K562 (cell line): ENCODE measurements around the gene PTGR1. TPM values are rescaled to one million over a fixed set of nuclear protein-coding genes. Genes with fewer than 3 reads are reported as not detected.

ENCODE experiments used
- ASH1L ChIP-seq: fragments of 450-650 bp; IDR thresholded peaks from 2 replicates; pipeline ENCODE4 v1.6.1; 2018; ENCODE audit warnings: borderline replicate concordance, mild to moderate bottlenecking, low read depth; ENCODE audit not compliant: partially characterized antibody
- CREBBP ChIP-seq: IDR thresholded peaks from one replicate; pipeline ENCODE4 v1.6.1; 2012; ENCODE audit warnings: low read depth, mild to moderate bottlenecking, control low read depth, inconsistent platforms, low read length
- EP300 ChIP-seq: IDR thresholded peaks from 2 replicates; pipeline ENCODE4 v1.6.1; 2012; ENCODE audit warnings: low read length, improper control_type of control experiment
- HSF4 ChIP-seq: fragments of 250-450 bp; sonication (Bioruptor Pico); IDR thresholded peaks from 2 replicates; pipeline ENCODE4 v2.1.2; 2022; ENCODE audit warnings: mild to moderate bottlenecking, moderate library complexity, borderline replicate concordance
- ILF3 ChIP-seq: fragments of 450-650 bp; IDR thresholded peaks from 2 replicates; pipeline ENCODE4 v1.6.1; 2018; ENCODE audit warnings: antibody characterized with exemption, mild to moderate bottlenecking, moderate library complexity, borderline replicate concordance
- NR4A1 ChIP-seq, 2 experiments: fragments of 250-450 bp in 1 of 2; fragments of 450-650 bp in 1 of 2; sonication (Bioruptor Pico) in 1 of 2; IDR thresholded peaks; 2 replicates each; pipeline versions ENCODE4 v1.4.0 to v1.6.1; 2016 to 2020; ENCODE audit warnings: mild to moderate bottlenecking in 2 of 2, missing compliant biosample characterization in 1 of 2, missing genetic modification characterization in 1 of 2, moderate library complexity in 1 of 2
- PCBP2 ChIP-seq: fragments of 200-400 bp; formaldehyde crosslinking; IDR thresholded peaks from 2 replicates; pipeline ENCODE4 v1.6.1; 2018; ENCODE audit warnings: low read length, low read depth, mild to moderate bottlenecking, moderate library complexity; ENCODE audit not compliant: poor library complexity, severe bottlenecking
- PHTF2 ChIP-seq: fragments of 250-450 bp; sonication (Bioruptor Pico); IDR thresholded peaks from 2 replicates; pipeline ENCODE4 v1.5.0; 2021; ENCODE audit warnings: mild to moderate bottlenecking
- RAD51 ChIP-seq: fragments of 450-650 bp; IDR thresholded peaks from 2 replicates; pipeline ENCODE4 v1.7.1; 2016; ENCODE audit warnings: low read depth, mild to moderate bottlenecking, borderline replicate concordance
- RBM15 ChIP-seq: fragments of 200-400 bp; formaldehyde crosslinking; IDR thresholded peaks from 2 replicates; pipeline ENCODE4 v1.6.1; 2018; ENCODE audit warnings: mild to moderate bottlenecking, low read length, moderate library complexity; ENCODE audit not compliant: insufficient read depth
- SMAD3 ChIP-seq: fragments of 450-650 bp; formaldehyde crosslinking; conservative IDR thresholded peaks from 2 replicates; pipeline ENCODE4 v1.4.0; 2020; ENCODE audit warnings: mild to moderate bottlenecking
- SMC3 ChIP-seq: conservative IDR thresholded peaks from 2 replicates; pipeline ENCODE4 v1.6.1; 2011; ENCODE audit warnings: low read depth, low read length, improper control_type of control experiment; ENCODE audit not compliant: insufficient read depth
- TAF7 ChIP-seq: fragments of 450-650 bp; IDR thresholded peaks from 2 replicates; pipeline ENCODE4 v1.6.1; 2016; ENCODE audit warnings: missing genetic modification characterization, missing compliant biosample characterization
- TCF7 ChIP-seq: sonication (generic); IDR thresholded peaks from 2 replicates; pipeline ENCODE4 v1.6.1; 2016; ENCODE audit warnings: antibody characterized with exemption, borderline replicate concordance
- YBX1 ChIP-seq: fragments of 450-650 bp; IDR thresholded peaks from 2 replicates; pipeline ENCODE4 v1.7.1; 2016; ENCODE audit warnings: mild to moderate bottlenecking
- ZNF696 ChIP-seq: fragments of 250-450 bp; sonication (Bioruptor Pico); conservative IDR thresholded peaks from 2 replicates; pipeline ENCODE4 v1.4.0; 2020; ENCODE audit warnings: mild to moderate bottlenecking, moderate library complexity
- polyA plus RNA-seq, 8 experiments: library from polyadenylated mRNA; depleted of rRNA in 4 of 8; stranded (reverse) in 5 of 8; unstranded in 3 of 8; fragments of >200 nt; fragmentation: Nextera tagmentation in 2 of 8; fragmentation: Illumina TruSeq in 1 of 8; extraction: Ambion mirVana in 2 of 8; extraction: Trizol in 1 of 8; gene quantifications; 2 replicates each; pipeline versions ENCODE4 v1.2.1 to v1.2.3, GENCODE V29; 2011 to 2014; ENCODE audit warnings: inconsistent platforms in 1 of 8, missing spikeins in 1 of 8
- total RNA-seq, 7 experiments: library from RNA; depleted of rRNA in 6 of 7; stranded (reverse); fragments of >200 nt in 6 of 7; fragmentation: Illumina TruSeq in 2 of 7; extraction: Trizol in 2 of 7; gene quantifications; 2 replicates each; pipeline versions ENCODE4 v1.2.1 to v1.2.3, GENCODE V29; 2011 to 2021; ENCODE audit warnings: low replicate concordance in 1 of 7
- TF ChIP-seq, protein P1 (sequence below), 2 experiments: fragments of 450-650 bp; formaldehyde crosslinking in 1 of 2; IDR thresholded peaks; 2 replicates each; pipeline versions ENCODE4 v1.4.0 to v1.6.1; 2014 to 2020; ENCODE audit warnings: mild to moderate bottlenecking in 2 of 2, borderline replicate concordance in 1 of 2, low read depth in 1 of 2
- TF ChIP-seq, protein P2 (sequence below): IDR thresholded peaks from 2 replicates; pipeline ENCODE4 v1.6.1; 2011; ENCODE audit not compliant: insufficient read length; ENCODE audit errors: extremely low read depth

The PTGR1 gene
- total and polyA plus RNA-seq, 9 of the 15 experiments (the other 6 are each of a cell fraction or from before 2014, with no cell fraction given), result 0.22 TPM; not detected in 8

- peak; percentile 92; the same call in 1 of the 2 replicates for TF ChIP-seq ILF3
- no peak for TF ChIP-seq PHTF2 (CRISPR knock-in tag)
- no peak for TF ChIP-seq SMAD3 (CRISPR knock-in tag)
- no peak for TF ChIP-seq SMC3
- no peak for TF ChIP-seq RAD51
- TF ChIP-seq CREBBP, result no peak
- no peak for TF ChIP-seq YBX1
- no peak for TF ChIP-seq PCBP2
- no peak for TF ChIP-seq NR4A1 (CRISPR knock-in tag; IDR thresholded peaks at IDR 0.05)
- no peak for TF ChIP-seq NR4A1 (tag; IDR thresholded peaks at IDR 0.05)
- no peak for TF ChIP-seq RBM15
- no peak for TF ChIP-seq HSF4 (CRISPR knock-in tag)
- TF ChIP-seq TCF7, result 0 out of 2 replicates have a peak, but pooled peaks have one; percentile 13
- no peak for TF ChIP-seq ASH1L
- TF ChIP-seq, protein P1, sequence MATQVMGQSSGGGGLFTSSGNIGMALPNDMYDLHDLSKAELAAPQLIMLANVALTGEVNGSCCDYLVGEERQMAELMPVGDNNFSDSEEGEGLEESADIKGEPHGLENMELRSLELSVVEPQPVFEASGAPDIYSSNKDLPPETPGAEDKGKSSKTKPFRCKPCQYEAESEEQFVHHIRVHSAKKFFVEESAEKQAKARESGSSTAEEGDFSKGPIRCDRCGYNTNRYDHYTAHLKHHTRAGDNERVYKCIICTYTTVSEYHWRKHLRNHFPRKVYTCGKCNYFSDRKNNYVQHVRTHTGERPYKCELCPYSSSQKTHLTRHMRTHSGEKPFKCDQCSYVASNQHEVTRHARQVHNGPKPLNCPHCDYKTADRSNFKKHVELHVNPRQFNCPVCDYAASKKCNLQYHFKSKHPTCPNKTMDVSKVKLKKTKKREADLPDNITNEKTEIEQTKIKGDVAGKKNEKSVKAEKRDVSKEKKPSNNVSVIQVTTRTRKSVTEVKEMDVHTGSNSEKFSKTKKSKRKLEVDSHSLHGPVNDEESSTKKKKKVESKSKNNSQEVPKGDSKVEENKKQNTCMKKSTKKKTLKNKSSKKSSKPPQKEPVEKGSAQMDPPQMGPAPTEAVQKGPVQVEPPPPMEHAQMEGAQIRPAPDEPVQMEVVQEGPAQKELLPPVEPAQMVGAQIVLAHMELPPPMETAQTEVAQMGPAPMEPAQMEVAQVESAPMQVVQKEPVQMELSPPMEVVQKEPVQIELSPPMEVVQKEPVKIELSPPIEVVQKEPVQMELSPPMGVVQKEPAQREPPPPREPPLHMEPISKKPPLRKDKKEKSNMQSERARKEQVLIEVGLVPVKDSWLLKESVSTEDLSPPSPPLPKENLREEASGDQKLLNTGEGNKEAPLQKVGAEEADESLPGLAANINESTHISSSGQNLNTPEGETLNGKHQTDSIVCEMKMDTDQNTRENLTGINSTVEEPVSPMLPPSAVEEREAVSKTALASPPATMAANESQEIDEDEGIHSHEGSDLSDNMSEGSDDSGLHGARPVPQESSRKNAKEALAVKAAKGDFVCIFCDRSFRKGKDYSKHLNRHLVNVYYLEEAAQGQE (IDR thresholded peaks at IDR 0.05; ENCODE audit: borderline replicate concordance), result peak; percentile 39
- TF ChIP-seq, protein P1 (CRISPR knock-in tag; IDR thresholded peaks at IDR 0.05; ENCODE audit: low read depth), result peak; percentile 73; the same call in 1 of the 2 replicates
- TF ChIP-seq ZNF696, result no peak
- TF ChIP-seq, protein P2, sequence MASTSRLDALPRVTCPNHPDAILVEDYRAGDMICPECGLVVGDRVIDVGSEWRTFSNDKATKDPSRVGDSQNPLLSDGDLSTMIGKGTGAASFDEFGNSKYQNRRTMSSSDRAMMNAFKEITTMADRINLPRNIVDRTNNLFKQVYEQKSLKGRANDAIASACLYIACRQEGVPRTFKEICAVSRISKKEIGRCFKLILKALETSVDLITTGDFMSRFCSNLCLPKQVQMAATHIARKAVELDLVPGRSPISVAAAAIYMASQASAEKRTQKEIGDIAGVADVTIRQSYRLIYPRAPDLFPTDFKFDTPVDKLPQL, result no peak
- peak; percentile 41; the same call in 1 of the 2 replicates for TF ChIP-seq EP300
- no peak for TF ChIP-seq TAF7 (tag)
Observed at GRCh38 chr9:111631214-111631971, 31.9 kb upstream of the PTGR1 start, which contains the start of gene DNAJC25 (continued).
